Left hindlimb (tissue), 1 donor: ENCODE measurements around the gene SFMBT2.

Experiments
- DNase-seq: peaks from one replicate; pipeline ENCODE4 v3.0.0-alpha.2; 2018

SFMBT2 gene

GRCh38 chr10:7121154-7121797, 289.6 kb downstream of the SFMBT2 start:
- peak; percentile 63 for DNase-seq

- no peak for DNase-seq
These were observed 291.4 kb downstream of the SFMBT2 start for GRCh38 chr10:7119325-7120015.

- no peak for DNase-seq
These were observed 292.8 kb downstream of the SFMBT2 start for GRCh38 chr10:7117806-7118674.

- DNase-seq: no peak
These were observed 293.5 kb downstream of the SFMBT2 start for GRCh38 chr10:7117177-7117799.

- no peak for DNase-seq
These were observed 299.3 kb downstream of the SFMBT2 start for GRCh38 chr10:7111561-7111960.

DNA sequence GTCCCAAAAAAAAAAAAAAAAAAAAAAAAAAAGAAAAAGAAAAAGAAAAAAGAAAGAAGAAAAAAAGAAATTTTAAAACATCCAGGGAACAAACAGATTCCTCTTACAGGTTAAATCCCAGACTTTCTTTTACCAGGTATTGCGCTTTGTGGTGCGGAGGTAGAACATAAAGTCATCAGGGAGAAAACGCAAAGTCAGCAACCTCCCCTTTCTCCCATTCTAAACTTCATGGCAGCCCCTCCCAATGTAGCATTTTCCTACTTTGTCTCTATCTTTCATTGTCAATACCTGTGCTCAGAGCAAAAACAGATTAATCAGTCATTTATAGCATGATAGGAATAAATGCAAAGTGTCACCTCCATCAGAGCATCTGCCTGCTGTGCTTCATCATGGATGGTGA, 299.7 kb downstream of the SFMBT2 start:
- DNase-seq: no peak
